Fibroblast of skin of right biceps (primary cell): ENCODE data around the gene SLC52A3.
"Not testable (repeated sequence)": the region's sequence is repeated elsewhere in the genome, so short reads cannot be mapped to it uniquely, and the experiment has no call there.

Experiments
- DNase-seq: peaks from one replicate; pipeline ENCODE4 v3.0.0-alpha.2; 2013

The SLC52A3 gene

DNA sequence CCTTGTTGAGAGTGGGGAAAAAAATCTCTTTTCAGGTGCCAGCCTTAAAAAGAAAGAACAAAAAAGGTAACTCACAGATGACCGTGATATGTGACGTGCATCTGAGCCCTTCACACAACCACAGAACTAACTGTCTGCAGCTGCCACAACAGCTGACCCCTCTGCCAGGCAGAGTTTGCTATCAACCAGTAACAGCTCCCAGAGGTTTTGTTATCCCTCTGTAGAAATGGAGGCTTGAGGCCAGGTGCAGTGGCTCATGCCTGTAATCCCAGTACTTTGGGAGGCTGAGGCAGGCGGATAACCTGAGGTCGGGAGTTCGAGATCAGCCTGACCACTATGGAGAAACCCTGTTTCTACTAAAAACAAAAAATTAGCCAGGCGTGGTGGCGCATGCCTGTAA lies 42.8 kb downstream of the SLC52A3 start:
- no peak for DNase-seq

DNA sequence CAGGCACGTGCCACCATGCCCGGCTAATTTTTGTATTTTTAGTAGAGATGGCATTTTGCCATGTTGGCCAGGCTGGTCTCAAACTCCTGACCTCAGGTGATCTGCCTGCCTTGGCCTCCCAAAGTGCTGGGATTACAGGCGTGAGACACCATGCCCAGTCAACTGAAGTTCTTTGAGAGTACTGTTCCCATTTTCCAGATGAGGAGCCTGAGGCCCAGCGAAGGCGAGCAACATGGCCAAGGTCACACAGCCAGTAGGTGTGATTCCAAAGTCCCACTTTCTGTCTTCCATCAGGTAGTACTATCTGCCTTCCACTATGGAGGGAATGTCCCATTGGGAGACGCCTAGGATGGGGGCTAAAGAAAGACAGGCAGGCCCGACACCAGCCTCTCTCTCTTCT lies 43.5 kb downstream of the SLC52A3 start:
- DNase-seq: not testable (repeated sequence)

DNA sequence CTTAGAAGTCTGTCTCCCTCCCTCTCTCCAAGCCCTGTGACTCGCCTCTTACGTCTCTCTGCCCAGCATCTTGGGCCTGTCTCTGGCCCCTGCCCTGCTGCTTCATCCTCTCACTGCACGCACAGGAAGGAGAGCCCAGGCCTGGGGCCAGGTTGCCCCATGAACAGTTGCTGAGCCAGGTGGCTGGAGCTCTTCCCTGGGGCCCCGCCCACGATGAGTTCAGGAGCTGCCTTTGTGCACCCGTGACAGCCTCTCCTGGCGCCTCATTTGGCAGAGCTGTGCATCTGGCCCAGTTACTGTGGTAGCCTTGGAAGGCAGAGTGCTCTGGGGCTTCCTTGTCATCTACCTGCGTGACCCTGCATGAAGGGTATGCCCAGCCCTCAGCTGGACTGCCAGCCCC lies 44.5 kb downstream of the SLC52A3 start:
- no peak for DNase-seq

DNA sequence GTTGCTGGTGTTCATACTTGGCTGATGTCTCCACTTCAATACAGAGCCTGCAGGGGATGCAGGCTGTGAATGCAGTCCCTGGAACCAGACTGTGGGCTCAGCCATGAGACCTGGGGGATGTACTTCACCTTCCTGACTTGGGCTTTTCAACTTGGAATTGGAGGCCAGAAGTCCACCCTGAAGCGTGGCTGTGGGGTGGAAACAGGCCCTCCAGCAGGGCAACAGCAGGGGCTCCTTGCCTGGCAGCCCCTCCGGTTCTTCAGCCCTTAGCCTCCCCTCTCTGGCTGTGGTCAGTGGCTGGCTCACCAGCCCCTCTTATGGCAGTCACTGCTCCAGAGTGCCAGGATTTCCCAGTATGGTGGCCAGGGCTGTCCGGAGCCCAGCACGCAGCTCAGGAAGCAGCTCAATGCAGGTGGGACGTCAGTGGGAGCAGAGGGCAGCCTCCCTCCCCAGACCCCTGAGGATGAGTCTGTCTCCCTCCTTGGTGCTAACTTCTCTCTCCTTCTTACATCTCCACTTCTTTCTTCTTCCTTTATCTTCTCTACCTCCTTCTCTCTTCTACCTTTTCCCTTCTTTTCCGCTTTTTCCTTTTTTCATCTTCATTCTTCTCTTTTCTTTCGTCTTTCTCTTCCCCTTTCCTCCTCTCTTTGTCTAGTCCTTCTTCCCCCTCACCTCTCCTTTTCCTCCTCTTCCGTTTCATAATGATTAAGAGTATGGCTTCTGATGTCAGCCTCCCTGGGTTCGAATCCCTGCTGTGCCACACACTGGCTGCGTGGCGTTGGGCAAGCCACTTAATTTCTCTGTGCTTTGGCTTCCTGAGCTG lies 45.3 kb downstream of the SLC52A3 start:
- no peak for DNase-seq

DNA sequence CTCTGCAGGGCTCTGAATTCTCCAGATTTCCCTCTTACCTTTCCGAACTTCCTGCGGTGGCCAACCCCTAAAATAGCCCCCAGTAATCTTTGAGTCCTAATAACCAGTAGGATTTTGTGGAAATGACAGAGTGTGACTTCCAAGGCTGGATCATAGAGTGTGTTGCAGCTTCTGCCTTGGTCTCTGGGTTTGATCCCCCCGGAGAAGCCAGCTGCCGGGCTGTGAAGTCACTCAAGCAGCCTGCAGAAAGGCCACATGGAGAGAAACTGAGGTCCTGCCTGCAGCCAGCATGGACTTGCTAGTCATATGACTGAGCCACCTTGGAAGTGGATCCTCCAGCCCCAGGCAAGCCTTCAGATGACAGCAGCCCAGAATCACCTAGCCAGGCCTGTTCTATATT lies 46.4 kb downstream of the SLC52A3 start:
- DNase-seq: no peak

DNA sequence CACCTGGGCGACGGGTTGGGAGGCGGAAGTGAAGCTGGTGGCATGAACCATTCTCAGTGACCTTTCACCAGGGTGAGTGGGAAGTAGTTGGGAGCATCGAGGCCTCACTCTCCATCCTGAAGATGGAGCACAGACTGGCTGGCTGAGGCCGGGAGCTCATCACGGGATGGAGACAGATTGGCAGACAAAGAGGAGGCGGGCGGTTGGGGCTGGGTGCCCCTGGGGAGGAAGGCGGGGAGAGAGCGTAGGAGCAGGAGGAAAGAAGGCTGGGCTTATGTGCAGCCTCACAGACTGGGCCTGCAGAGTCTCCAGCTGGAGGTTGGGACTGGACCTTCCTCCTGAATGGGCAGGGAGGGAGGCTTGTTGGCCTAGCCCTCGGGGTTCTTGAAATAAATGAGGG lies 48.5 kb downstream of the SLC52A3 start:
- DNase-seq: no peak

DNA sequence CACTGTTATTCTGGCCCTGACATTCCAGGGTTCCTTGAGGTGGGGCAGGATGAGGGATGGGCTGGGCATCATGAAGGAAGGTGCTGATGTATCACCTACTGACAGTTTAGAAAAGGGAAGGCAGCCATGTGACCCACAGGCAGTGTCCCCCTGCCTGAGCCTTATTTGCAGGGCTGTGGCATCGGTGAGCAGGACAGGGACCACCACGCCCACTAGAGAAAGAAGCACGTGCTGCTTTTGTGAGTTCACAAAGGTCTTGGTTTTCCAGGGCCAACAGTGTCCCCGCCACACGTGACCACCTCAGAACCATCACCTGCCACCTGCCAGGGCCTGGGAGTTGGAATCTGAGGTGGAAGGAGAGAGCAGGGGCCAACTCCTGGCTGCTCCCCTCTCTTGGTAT lies 49.2 kb downstream of the SLC52A3 start:
- no peak for DNase-seq

DNA sequence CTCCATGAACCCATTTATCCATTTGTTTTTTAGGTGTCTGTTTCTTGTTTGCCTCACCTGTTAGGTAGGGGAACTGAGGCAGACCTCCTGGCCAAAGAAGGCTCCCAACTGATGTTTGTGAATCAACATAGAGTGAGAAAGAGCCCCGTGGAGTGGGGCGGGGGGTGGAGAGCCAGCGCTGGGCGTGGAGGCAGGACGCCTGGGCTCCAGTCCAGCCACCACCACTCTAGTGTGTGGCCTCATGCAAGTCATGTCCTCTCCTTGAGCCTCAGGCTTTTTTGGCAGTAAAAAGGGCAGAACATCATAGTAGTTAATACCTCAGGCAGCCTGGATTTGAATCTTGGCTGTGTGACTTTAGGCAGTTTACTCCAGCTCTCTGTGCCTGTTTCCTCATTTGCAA lies 50.5 kb downstream of the SLC52A3 start:
- no peak for DNase-seq

DNA sequence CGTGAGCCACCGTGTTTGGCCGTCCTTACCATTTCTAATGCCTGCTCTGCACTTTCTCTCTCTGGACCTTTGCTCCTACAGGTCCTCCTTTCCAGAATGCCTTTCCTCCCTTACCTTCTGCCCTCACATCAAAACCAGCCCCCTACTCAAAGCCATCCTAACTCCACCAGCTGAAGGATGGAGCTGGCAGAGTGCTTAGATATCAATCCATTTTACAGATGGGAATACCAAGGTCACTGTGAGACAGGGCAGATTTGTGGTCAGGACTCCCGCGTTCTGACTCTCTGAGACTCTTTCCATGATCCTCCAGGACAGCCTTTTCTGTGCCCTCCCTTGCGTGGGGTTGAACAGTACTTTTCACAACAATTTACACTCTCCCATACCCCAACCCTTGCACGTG lies 51.0 kb downstream of the SLC52A3 start:
- DNase-seq: no peak

DNA sequence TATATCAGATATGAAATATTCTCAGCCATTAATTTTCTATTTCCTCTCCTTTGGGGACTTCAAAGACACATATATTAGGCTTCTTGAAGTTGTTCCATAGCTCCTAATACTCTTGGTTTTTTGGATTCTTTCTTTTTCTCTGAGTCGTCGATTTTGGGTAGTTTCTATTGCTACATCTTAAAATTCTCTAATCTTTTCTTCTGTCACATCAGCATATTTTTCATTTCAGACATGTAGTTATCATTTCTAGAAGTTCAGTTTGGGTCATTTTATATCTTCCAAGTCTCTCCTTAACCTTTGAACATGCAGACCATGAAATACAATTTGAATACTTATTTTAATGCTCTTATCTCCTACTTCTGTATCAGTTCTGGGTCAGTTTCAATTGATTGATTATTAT lies 53.8 kb downstream of the SLC52A3 start:
- no peak for DNase-seq

DNA sequence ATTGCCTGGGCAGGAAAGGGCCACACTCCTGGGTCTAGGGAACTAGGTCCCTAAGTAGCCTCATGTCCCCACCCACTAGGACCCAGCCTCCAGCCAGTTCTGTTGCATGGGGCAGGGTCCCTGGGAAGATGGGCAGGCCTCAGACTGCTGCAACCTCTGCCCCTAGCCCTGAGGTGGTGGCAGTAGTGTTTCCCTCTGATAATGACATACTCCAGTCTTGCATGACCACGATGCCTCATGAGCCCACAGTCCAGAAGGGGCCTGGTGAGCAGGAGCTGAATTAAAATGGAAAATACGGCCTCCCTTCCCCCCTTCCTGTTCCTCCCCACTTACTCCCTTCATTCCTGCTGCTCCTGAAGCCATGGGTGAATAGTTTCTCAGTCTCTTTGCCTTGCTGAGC lies 56.7 kb downstream of the SLC52A3 start:
- DNase-seq: no peak

DNA sequence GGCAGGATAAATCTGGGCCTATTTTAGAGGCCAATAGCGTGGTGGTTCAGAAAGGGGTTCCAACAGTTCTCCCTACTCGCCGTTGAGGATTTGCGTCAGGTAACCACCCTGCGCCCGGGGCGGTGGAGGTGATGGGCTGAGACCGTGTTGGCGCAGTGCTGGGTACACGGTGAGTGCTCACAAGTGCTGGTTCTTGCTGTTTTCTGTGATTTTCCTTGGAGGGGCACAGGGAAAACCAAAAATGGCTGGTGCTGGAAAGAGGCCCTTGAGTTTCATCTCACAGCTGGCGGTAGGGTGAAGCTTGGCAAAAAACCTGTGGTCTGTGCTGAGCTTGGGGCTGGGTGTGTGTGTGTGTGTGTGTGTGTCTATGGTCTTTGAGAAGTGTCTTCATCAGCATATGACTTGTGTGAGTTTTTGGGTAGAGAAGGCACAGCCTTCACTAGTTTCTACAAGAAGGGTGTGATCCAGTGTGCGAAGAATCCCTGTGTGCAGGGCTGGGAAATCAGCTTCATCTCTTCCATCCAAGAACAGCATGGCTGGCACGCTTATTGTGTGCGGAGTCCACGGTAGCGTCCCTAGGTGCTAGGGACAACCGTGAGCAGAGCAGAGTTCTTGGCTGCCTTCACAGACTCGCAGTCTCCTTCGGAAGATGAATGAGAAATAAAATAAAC lies 57.4 kb downstream of the SLC52A3 start:
- DNase-seq: no peak
